Measurements from ENCODE around the gene BCL2. TPM values are rescaled to one million over a fixed set of nuclear protein-coding genes. Genes with fewer than 3 reads are reported as not detected.
"Not testable (repeated sequence)": the region's sequence is repeated elsewhere in the genome, so short reads cannot be mapped to it uniquely, and the experiment has no call there.

BCL2 gene
- total and polyA plus RNA-seq, 3 experiments from 2014 or later: 29.8 to 60.5 (median 58.9) TPM

DNA sequence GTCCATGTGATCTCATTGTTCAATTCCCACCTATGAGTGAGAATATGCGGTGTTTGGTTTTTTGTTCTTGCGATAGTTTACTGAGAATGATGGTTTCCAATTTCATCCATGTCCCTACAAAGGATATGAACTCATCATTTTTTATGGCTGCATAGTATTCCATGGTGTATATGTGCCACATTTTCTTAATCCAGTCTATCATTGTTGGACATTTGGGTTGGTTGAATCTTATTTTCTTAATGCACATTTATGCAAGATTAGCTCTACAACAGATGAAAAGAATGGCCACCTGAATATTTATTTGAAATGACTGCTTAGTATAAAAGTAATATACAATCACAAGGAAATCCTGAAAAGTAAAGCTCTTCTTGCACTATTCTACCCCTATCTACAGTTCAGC lies 43.9 kb upstream of the BCL2 start:
- Mint-ChIP-seq H3K4me3 (peak overlapping the region in 1 of 7 donors; percentile 10), H3K4me1 (peaks cover 43 to 47% (median 45%) of the 10 kb centered on the region in 3 donors), H3K27ac (peak overlapping the region in 6 of 8 donors; percentile 4 to 97 (median 31)), H3K36me3 (peaks cover 3 to 36% (median 4%) of the 10 kb centered on the region in 3 donors)
- not testable (repeated sequence) for H3K9me3 Mint-ChIP-seq; H3K4me3 ChIP-seq (ENCODE audit: low read length); H3K27me3 ChIP-seq (ENCODE audit: insufficient read depth, low read length, poor library complexity, severe bottlenecking); H3K36me3 ChIP-seq (ENCODE audit: insufficient read depth, low read length); H3K9me3 ChIP-seq (ENCODE audit: low read length); H3K27ac ChIP-seq (ENCODE audit: low read depth, low read length); H3K27me3 Mint-ChIP-seq; DNase-seq
- ChIA-PET POLR2A (interaction anchor here (0.5 to 1.0 kb wide), 2 partner anchors 41 to 648 kb away, joined by 3 read pairs; partner anchors contain the start of gene PHLPP1), CTCF (interaction anchor here (1.0 to 1.1 kb wide), 2 partner anchors 45 to 75 kb away, joined by 3 read pairs; no protein-coding TSS in a partner anchor)
- peaks cover 34% of the 10 kb centered on the region for H3K4me1 ChIP-seq (ENCODE audit: insufficient read depth, low read length)

DNA sequence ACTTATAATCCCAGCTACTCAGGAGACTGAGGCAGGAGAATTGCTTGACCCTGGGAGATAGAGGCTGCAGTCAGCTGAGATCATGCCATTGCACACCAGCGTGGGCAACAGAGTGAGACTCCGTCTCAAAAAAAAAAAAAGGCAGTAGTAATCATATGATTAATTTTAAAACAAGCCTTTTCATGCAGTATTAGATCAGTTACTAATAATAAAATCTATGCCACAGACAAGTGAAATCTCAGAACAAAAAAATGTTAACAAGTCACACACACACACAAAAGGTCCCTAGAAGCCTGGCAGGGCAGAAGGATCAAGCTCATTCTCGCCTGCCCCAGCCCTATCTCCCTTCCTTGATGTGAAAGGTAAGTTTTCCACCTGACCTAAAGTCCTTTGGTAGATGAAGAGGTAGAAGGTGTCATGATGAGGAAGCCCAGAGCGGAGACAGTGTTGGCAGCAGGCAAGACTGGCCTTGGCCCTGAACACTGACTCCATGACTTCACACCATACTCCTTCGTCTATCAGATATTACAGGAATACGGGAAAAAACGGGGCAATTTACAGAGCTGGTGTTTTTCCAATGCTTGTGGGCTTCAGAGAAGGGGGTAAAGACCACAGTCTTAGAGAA lies 36.8 kb upstream of the BCL2 start:
- CTCF ChIA-PET: interaction anchor here (1.0 to 1.2 kb wide), 2 partner anchors 15 to 86 kb away, joined by 3 read pairs; no protein-coding TSS in a partner anchor
- peaks cover 7 to 65% (median 14%) of the 10 kb centered on the region in 3 donors for H3K36me3 Mint-ChIP-seq
- H3K4me1 ChIP-seq (ENCODE audit: insufficient read depth, low read length): no peaks in the 10 kb centered on the region

DNA sequence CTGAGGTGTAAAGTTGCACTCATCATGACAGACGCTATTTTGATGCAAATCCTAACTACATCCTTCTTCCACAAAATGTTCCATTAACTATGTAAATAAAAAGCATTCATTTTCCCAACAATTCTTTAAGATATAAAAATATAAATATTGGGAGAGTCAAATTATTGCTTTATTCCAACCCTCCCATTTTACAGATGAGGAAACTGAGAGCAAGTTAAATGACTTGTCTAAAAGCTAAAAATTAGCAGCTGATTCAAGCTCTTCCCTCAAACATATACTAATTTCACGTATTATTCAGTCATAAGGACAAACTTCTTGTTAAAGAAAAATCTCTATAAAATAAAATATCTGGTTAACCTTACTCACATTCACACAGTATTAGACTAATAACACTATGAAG lies 30.7 kb upstream of the BCL2 start:
- Mint-ChIP-seq H3K27me3 (no peaks in the 10 kb centered on the region), H3K36me3 (peaks cover 16 to 81% (median 22%) of the 10 kb centered on the region in 3 donors), H3K27ac (no peak overlapping the region), H3K9me3 (no peaks in the 10 kb centered on the region), H3K4me3 (no peak overlapping the region), H3K4me1 (peaks cover 0 to 4% (median 1%) of the 10 kb centered on the region in 3 donors)
- POLR2A ChIA-PET: no interaction called here
- Histone ChIP-seq H3K27ac (ENCODE audit: low read depth, low read length) (no peak overlapping the region), H3K27me3 (ENCODE audit: insufficient read depth, low read length, poor library complexity, severe bottlenecking) (no peaks in the 10 kb centered on the region), H3K4me3 (ENCODE audit: low read length) (no peak overlapping the region), H3K36me3 (ENCODE audit: insufficient read depth, low read length) (peaks cover 18% of the 10 kb centered on the region), H3K9me3 (ENCODE audit: low read length) (no peaks in the 10 kb centered on the region), H3K4me1 (ENCODE audit: insufficient read depth, low read length) (no peaks in the 10 kb centered on the region)
- DNase-seq: no peak
- CTCF ChIA-PET: interaction anchor here (1.3 to 3.3 kb wide), 2 partner anchors 10 to 89 kb away, joined by 4 to 9 read pairs; no protein-coding TSS in a partner anchor

More for the DNA sequence above, 36.8 kb upstream of the BCL2 start:
- Histone ChIP-seq H3K27me3 (ENCODE audit: insufficient read depth, low read length, poor library complexity, severe bottlenecking) (no peaks in the 10 kb centered on the region), H3K27ac (ENCODE audit: low read depth, low read length) (no peak overlapping the region), H3K36me3 (ENCODE audit: insufficient read depth, low read length) (peaks cover 7% of the 10 kb centered on the region), H3K9me3 (ENCODE audit: low read length) (no peaks in the 10 kb centered on the region), H3K4me3 (ENCODE audit: low read length) (no peak overlapping the region)
- Mint-ChIP-seq H3K4me1 (peaks cover 0 to 4% (median 4%) of the 10 kb centered on the region in 3 donors), H3K9me3 (no peaks in the 10 kb centered on the region), H3K4me3 (no peak overlapping the region), H3K27me3 (no peaks in the 10 kb centered on the region), H3K27ac (no peak overlapping the region)
- DNase-seq: no peak
- POLR2A ChIA-PET: no interaction called here

DNA sequence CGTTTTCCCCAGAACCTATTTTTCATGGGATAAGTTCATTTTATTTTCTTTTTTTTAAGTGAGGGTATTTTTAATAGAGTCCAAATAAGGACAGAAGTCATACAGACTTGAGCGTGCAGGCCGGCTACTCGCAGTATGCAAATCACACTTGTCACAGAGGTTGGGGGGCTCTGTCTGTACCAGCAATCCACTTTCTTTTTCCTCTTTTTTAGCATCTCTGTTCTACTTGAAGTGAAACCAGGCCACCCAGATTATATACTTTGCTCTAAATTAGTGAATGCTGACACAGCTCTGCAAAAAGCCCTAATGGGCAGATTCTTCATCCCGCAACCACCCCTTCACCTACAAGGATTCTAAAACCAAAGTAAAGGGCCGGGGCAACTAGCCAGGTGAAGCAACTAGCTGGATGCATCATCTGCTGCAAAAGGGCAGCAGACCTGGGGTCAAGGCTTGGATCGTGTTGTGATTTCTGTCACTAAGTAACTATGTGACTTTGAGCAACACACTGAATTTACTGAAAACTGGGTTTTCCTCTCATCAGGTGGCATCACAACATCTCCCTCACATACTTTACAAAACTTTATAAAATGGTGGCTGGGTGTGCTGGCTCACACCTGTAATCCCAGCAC lies 29.1 kb upstream of the BCL2 start:
- H3K36me3 ChIP-seq (ENCODE audit: insufficient read depth, low read length): peaks cover 28% of the 10 kb centered on the region
- ChIA-PET CTCF (no interaction called here), POLR2A (no interaction called here)
- H3K27ac Mint-ChIP-seq: peak overlapping the region in 1 of 8 donors; percentile 23
- H3K9me3 ChIP-seq (ENCODE audit: low read length): no peaks in the 10 kb centered on the region
- H3K27ac ChIP-seq (ENCODE audit: low read depth, low read length): no peak overlapping the region
- peaks cover 1 to 3% (median 3%) of the 10 kb centered on the region in 3 donors for H3K4me1 Mint-ChIP-seq
- H3K36me3 Mint-ChIP-seq: peaks cover 21 to 82% (median 28%) of the 10 kb centered on the region in 3 donors
- no peak overlapping the region for H3K4me3 Mint-ChIP-seq
- H3K27me3 ChIP-seq (ENCODE audit: insufficient read depth, low read length, poor library complexity, severe bottlenecking): no peaks in the 10 kb centered on the region
- no peak overlapping the region for H3K4me3 ChIP-seq (ENCODE audit: low read length)
- H3K9me3 Mint-ChIP-seq: no peaks in the 10 kb centered on the region
- DNase-seq: no peak
- H3K4me1 ChIP-seq (ENCODE audit: insufficient read depth, low read length): no peaks in the 10 kb centered on the region
- H3K27me3 Mint-ChIP-seq: no peaks in the 10 kb centered on the region

DNA sequence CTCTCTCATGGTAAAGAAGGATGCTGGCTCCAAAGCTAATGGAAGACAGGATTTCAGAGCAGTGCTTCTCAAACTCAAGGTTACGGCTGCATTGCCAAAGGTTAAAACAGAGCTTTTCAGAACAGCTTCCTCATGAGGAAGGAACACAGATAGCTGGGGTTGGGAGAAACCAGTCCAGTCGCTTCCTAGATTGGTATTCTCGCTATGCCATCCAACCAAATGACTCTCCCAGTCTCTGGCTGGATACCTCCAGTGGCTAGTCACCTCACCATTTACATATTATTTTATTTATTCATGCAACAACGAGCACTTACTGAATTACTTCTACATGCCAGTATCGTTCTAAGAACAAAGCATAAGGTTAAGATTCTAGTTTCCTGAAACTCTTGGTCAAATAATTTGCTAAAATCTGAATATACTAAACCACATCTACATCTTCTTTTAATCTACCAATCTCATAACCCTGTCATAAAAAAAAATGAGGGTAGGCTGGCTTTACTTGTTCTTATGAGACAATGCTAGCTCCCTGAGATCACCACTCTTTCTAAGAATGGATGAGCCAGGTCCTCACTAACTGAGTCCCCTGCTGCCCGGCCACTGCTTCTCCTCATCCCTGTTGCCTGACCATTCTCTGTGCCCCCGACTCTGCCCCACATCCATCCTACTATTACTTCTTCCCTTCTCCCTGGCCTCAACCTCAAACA lies 27.1 kb upstream of the BCL2 start:
- CTCF ChIA-PET: interaction anchor here (0.8 to 1.7 kb wide), 3 partner anchors 14 to 93 kb away, joined by 3 to 4 read pairs (median 3); no protein-coding TSS in a partner anchor
- no peaks in the 10 kb centered on the region for H3K27me3 ChIP-seq (ENCODE audit: insufficient read depth, low read length, poor library complexity, severe bottlenecking)
- Mint-ChIP-seq H3K4me3 (no peak overlapping the region), H3K9me3 (no peaks in the 10 kb centered on the region), H3K27me3 (no peaks in the 10 kb centered on the region), H3K4me1 (peaks cover 0 to 6% (median 3%) of the 10 kb centered on the region in 3 donors), H3K36me3 (peaks cover 17 to 83% (median 26%) of the 10 kb centered on the region in 3 donors), H3K27ac (peak overlapping the region in 2 of 8 donors; percentile 3 to 48)
- peaks cover 28% of the 10 kb centered on the region for H3K36me3 ChIP-seq (ENCODE audit: insufficient read depth, low read length)
- no peak overlapping the region for H3K27ac ChIP-seq (ENCODE audit: low read depth, low read length)
- POLR2A ChIA-PET: no interaction called here
- H3K4me1 ChIP-seq (ENCODE audit: insufficient read depth, low read length): no peaks in the 10 kb centered on the region
- no peak for DNase-seq
- no peaks in the 10 kb centered on the region for H3K9me3 ChIP-seq (ENCODE audit: low read length)
- H3K4me3 ChIP-seq (ENCODE audit: low read length): no peak overlapping the region

DNA sequence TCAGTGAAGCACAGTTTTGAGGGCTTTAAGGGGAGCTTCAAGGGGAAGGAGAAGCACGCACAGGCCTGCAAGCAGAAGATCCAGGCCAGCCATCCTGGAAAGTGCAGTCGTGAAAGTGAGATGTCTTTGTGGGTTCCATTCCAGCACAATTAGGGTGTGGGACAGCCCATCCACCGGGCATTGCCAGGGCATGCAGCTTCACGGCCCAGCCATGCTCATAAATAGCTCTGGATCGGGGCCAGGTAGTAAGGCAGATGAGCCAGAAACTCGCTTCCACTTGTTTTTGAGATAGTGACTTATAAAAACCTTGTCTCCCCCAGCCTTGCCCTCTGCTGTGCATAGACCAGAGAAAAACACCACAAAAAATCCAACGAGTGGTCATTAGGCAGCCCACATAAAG lies 26.5 kb upstream of the BCL2 start:
- POLR2A ChIA-PET: no interaction called here
- Mint-ChIP-seq H3K36me3 (peaks cover 21 to 83% (median 26%) of the 10 kb centered on the region in 3 donors), H3K4me1 (peaks cover 0 to 6% (median 3%) of the 10 kb centered on the region in 3 donors), H3K27me3 (no peaks in the 10 kb centered on the region), H3K9me3 (no peaks in the 10 kb centered on the region), H3K27ac (no peak overlapping the region), H3K4me3 (no peak overlapping the region)
- H3K27me3 ChIP-seq (ENCODE audit: insufficient read depth, low read length, poor library complexity, severe bottlenecking): no peaks in the 10 kb centered on the region
- DNase-seq: no peak
- H3K4me3 ChIP-seq (ENCODE audit: low read length): no peak overlapping the region
- H3K27ac ChIP-seq (ENCODE audit: low read depth, low read length): no peak overlapping the region
- H3K9me3 ChIP-seq (ENCODE audit: low read length): no peaks in the 10 kb centered on the region
- no peaks in the 10 kb centered on the region for H3K4me1 ChIP-seq (ENCODE audit: insufficient read depth, low read length)
- peaks cover 24% of the 10 kb centered on the region for H3K36me3 ChIP-seq (ENCODE audit: insufficient read depth, low read length)
- CTCF ChIA-PET: interaction anchor here (1.4 to 1.7 kb wide), 2 partner anchors 14 to 93 kb away, joined by 3 to 4 read pairs; no protein-coding TSS in a partner anchor

DNA sequence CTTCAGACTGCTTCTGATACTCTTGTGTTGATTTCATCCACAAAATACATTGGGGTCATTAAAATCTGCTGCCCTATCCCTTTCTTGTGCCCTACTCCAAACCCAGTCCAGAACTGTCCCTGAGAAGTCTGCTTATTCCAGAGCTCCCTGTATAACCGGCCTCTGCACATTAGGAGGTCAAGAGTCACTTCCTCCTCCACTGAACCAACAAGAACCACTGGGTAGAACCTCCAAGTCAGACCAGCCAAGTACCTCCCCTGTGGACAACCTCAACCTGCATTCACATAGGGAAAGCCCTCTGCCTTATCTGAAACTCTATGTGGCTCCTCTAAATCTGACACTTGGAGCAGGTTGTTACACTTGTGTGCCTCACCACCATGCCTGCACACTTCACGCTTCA lies 25.3 kb upstream of the BCL2 start:
- CTCF ChIA-PET: interaction anchor here (6.4 kb wide), 1 partner anchor 93 kb away, joined by 59 read pairs; no protein-coding TSS in a partner anchor
- Mint-ChIP-seq H3K4me3 (no peak overlapping the region), H3K36me3 (peaks cover 19 to 84% (median 22%) of the 10 kb centered on the region in 3 donors), H3K9me3 (no peaks in the 10 kb centered on the region), H3K4me1 (peaks cover 3 to 6% (median 6%) of the 10 kb centered on the region in 3 donors), H3K27me3 (no peaks in the 10 kb centered on the region), H3K27ac (peak overlapping the region in 5 of 8 donors; percentile 36 to 85 (median 64))
- Histone ChIP-seq H3K36me3 (ENCODE audit: insufficient read depth, low read length) (peaks cover 15% of the 10 kb centered on the region), H3K4me1 (ENCODE audit: insufficient read depth, low read length) (no peaks in the 10 kb centered on the region), H3K4me3 (ENCODE audit: low read length) (no peak overlapping the region), H3K9me3 (ENCODE audit: low read length) (no peaks in the 10 kb centered on the region), H3K27me3 (ENCODE audit: insufficient read depth, low read length, poor library complexity, severe bottlenecking) (no peaks in the 10 kb centered on the region), H3K27ac (ENCODE audit: low read depth, low read length) (no peak overlapping the region)
- DNase-seq: no peak
- POLR2A ChIA-PET: no interaction called here

Measured in CD8-positive, alpha-beta memory T cell (primary cell).